IMR-90 (cell line): ENCODE results near the gene SLC1A5.

Experiments used
- CEBPB ChIP-seq: IDR thresholded peaks from 2 replicates; pipeline ENCODE4 v1.6.1; 2012; ENCODE audit warnings: low read depth, low read length, improper control_type of control experiment
- MAFK ChIP-seq: IDR thresholded peaks from 2 replicates; pipeline ENCODE4 v1.6.1; 2012; ENCODE audit warnings: low read depth, low read length, improper control_type of control experiment
- MAZ ChIP-seq: IDR thresholded peaks from 2 replicates; pipeline ENCODE4 v1.6.1; 2012; ENCODE audit warnings: low read depth, mild to moderate bottlenecking, low read length, improper control_type of control experiment, moderate library complexity, borderline replicate concordance
- NFE2L2 ChIP-seq: fragments of 150-350 bp; IDR thresholded peaks from 2 replicates; pipeline ENCODE4 v1.6.1; 2016; ENCODE audit warnings: low read depth, mild to moderate bottlenecking, low read length
- POLR2A ChIP-seq: IDR thresholded peaks from 2 replicates; pipeline ENCODE4 v1.6.1; 2012; ENCODE audit warnings: mild to moderate bottlenecking, low read depth, low read length
- RAD21 ChIP-seq: IDR thresholded peaks from 2 replicates; pipeline ENCODE4 v1.6.1; 2012; ENCODE audit warnings: low read length, improper control_type of control experiment
- RCOR1 ChIP-seq: IDR thresholded peaks from 2 replicates; pipeline ENCODE4 v1.6.1; 2012; ENCODE audit warnings: mild to moderate bottlenecking, low read length, improper control_type of control experiment; ENCODE audit not compliant: insufficient replicate concordance
- SMC3 ChIP-seq: fragments of 150-350 bp; IDR thresholded peaks from 2 replicates; pipeline ENCODE4 v1.6.1; 2016; ENCODE audit warnings: low read depth, mild to moderate bottlenecking, antibody characterized with exemption, low read length, moderate library complexity
- TF ChIP-seq, protein P1 (sequence below): conservative IDR thresholded peaks from 2 replicates; pipeline ENCODE4 v1.5.1; 2012; ENCODE audit warnings: mild to moderate bottlenecking, low read depth, low read length, improper control_type of control experiment
- TF ChIP-seq, protein P2 (sequence below): fragments of 150-350 bp; IDR thresholded peaks from 2 replicates; pipeline ENCODE4 v1.6.1; 2016; ENCODE audit warnings: low read depth, mild to moderate bottlenecking, low read length, moderate library complexity, borderline replicate concordance
- TF ChIP-seq, protein P3 (sequence below): fragments of 150-350 bp; IDR thresholded peaks from 2 replicates; pipeline ENCODE4 v1.6.1; 2017; ENCODE audit warnings: mild to moderate bottlenecking, antibody characterized with exemption, low read length, low read depth

DNA sequence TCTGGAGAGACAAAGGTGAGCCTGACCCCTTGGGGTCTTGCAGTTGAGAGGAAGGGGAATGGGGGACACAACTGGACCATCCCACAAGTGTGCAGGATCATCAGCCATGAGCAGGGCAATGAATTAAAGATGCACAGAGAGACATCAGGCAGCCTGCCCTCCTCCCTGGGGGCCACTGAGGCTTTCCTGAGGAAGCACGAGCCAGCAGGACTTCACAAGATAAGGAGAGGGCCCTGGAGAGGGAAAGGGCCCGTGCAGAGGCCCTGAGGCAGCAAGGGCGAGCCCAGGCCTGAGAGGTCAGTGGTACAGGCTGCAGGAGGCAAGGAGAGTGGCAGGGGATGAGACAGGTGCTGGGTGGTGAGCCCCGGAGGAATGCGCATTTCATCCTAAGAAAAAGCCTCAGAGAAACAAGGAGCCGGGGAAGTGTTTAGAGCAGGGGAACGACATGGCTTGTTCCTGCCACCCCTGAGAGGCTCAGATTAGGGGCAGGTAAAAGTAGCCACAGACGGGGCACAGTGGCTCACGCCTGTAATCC, 62.5 kb downstream of the SLC1A5 start:
- TF ChIP-seq, protein P1, sequence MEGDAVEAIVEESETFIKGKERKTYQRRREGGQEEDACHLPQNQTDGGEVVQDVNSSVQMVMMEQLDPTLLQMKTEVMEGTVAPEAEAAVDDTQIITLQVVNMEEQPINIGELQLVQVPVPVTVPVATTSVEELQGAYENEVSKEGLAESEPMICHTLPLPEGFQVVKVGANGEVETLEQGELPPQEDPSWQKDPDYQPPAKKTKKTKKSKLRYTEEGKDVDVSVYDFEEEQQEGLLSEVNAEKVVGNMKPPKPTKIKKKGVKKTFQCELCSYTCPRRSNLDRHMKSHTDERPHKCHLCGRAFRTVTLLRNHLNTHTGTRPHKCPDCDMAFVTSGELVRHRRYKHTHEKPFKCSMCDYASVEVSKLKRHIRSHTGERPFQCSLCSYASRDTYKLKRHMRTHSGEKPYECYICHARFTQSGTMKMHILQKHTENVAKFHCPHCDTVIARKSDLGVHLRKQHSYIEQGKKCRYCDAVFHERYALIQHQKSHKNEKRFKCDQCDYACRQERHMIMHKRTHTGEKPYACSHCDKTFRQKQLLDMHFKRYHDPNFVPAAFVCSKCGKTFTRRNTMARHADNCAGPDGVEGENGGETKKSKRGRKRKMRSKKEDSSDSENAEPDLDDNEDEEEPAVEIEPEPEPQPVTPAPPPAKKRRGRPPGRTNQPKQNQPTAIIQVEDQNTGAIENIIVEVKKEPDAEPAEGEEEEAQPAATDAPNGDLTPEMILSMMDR = no peak
- no peak for TF ChIP-seq POLR2A
- no peak for TF ChIP-seq RCOR1
- TF ChIP-seq SMC3 = no peak
- TF ChIP-seq MAFK = no peak
- TF ChIP-seq CEBPB = no peak
- TF ChIP-seq, protein P2, sequence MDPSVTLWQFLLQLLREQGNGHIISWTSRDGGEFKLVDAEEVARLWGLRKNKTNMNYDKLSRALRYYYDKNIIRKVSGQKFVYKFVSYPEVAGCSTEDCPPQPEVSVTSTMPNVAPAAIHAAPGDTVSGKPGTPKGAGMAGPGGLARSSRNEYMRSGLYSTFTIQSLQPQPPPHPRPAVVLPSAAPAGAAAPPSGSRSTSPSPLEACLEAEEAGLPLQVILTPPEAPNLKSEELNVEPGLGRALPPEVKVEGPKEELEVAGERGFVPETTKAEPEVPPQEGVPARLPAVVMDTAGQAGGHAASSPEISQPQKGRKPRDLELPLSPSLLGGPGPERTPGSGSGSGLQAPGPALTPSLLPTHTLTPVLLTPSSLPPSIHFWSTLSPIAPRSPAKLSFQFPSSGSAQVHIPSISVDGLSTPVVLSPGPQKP = no peak
- TF ChIP-seq NFE2L2 = no peak
- no peak for TF ChIP-seq MAZ
- no peak for TF ChIP-seq RAD21
- TF ChIP-seq, protein P3, sequence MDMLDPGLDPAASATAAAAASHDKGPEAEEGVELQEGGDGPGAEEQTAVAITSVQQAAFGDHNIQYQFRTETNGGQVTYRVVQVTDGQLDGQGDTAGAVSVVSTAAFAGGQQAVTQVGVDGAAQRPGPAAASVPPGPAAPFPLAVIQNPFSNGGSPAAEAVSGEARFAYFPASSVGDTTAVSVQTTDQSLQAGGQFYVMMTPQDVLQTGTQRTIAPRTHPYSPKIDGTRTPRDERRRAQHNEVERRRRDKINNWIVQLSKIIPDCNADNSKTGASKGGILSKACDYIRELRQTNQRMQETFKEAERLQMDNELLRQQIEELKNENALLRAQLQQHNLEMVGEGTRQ = no peak
